K562 (cell line): ENCODE data around the gene SLC37A4. TPM values are rescaled to one million over a fixed set of nuclear protein-coding genes. Genes with fewer than 3 reads are reported as not detected.

Experiments
- ATAC-seq: fragments of 200-7000 bp; cut with Tn5 transposase; 3 replicates; pipeline ENCODE4 v1.9.1; 2020; ENCODE audit warnings: moderate library complexity
- BruUV-seq: library from RNA; stranded (reverse); fragments of 400-500 nt; replicated peaks from 2 replicates; lab custom pipeline; 2021; lab: Mats Ljungman, UMichigan
- CTCF ChIA-PET: fragments of 300-600 bp; formaldehyde crosslinking; extraction: SDS; loops from one replicate; lab custom pipeline; 2021; ENCODE audit warnings: low intra/inter-chr PET ratio; lab: Yijun Ruan, JAX
- POLR2A ChIA-PET: fragments of 300-600, 350-650 bp; sonication (Branson Sonifier 250); formaldehyde crosslinking; extraction: SDS; loops from one replicate; lab custom pipeline; 2021; ENCODE audit warnings: antibody characterized with exemption, inconsistent platforms; lab: Yijun Ruan, JAX
- DNase-seq, 4 experiments: peaks; one replicate each; pipeline versions ENCODE4 v3.0.0 to v3.0.0-alpha.2; 2011 to 2018; ENCODE audit warnings: low spot score in 3 of 4, mixed read lengths in 3 of 4; ENCODE audit errors: extremely low read depth in 1 of 4
- FAIRE-seq: peaks from 2 replicates; lab custom pipeline; 2011; peaks lifted over from hg19 to GRCh38; lab: Jason Lieb, UNC
- H2AFZ ChIP-seq: 2 replicates; pipeline ENCODE4 v1.6.0; 2011; ENCODE audit warnings: low read depth, low read length, control low read depth, inconsistent platforms
- H3K27ac ChIP-seq: fragments of 200-600 bp; 3 replicates; pipeline ENCODE4 v1.8.0; 2011; ENCODE audit warnings: low read depth, mild to moderate bottlenecking, control low read depth, inconsistent platforms, low read length, moderate library complexity, mixed read lengths; ENCODE audit errors: extremely low read depth
- H3K27me3 ChIP-seq, 2 experiments: fragments of 300-600 bp in 1 of 2; 2 replicates in 1 of 2; 3 replicates in 1 of 2; pipeline versions ENCODE4 v1.6.0 to v1.8.0; 2011; ENCODE audit warnings: inconsistent platforms in 2 of 2, low read length in 2 of 2, mild to moderate bottlenecking in 1 of 2, mixed read lengths in 1 of 2, moderate library complexity in 1 of 2; ENCODE audit not compliant: control insufficient read depth in 2 of 2, insufficient read depth in 2 of 2
- H3K36me3 ChIP-seq: fragments of 300-600 bp; 3 replicates; pipeline ENCODE4 v1.8.0; 2011; ENCODE audit warnings: mild to moderate bottlenecking, low read length, inconsistent platforms; ENCODE audit not compliant: control insufficient read depth, insufficient read depth
- H3K4me1 ChIP-seq, 2 experiments: fragments of 200-600 bp in 1 of 2; replicated peaks in 1 of 2; 2 replicates in 1 of 2; 3 replicates in 1 of 2; pipeline versions ENCODE4 v1.5.1 to v1.8.0; 2011; ENCODE audit warnings: inconsistent platforms in 2 of 2, low read length in 2 of 2, mild to moderate bottlenecking in 1 of 2, mixed read lengths in 1 of 2, moderate library complexity in 1 of 2; ENCODE audit not compliant: control insufficient read depth in 2 of 2, insufficient read depth in 2 of 2
- H3K4me2 ChIP-seq: 2 replicates; pipeline ENCODE4 v1.6.1; 2011; ENCODE audit warnings: low read length, control low read depth, inconsistent platforms, mixed read lengths; ENCODE audit not compliant: insufficient read depth
- H3K4me3 ChIP-seq: fragments of 200-600 bp; sonication (generic), shearing (Covaris generic); 2 replicates; pipeline ENCODE4 v1.5.1; 2016; ENCODE audit warnings: control low read depth, inconsistent platforms
- H3K79me2 ChIP-seq: fragments of 200-600 bp; 3 replicates; pipeline ENCODE4 v1.8.0; 2011; ENCODE audit warnings: low read length, inconsistent platforms; ENCODE audit not compliant: control insufficient read depth, insufficient read depth
- H3K9ac ChIP-seq, 2 experiments: 2 replicates each; pipeline versions ENCODE4 v1.6.0 to v1.6.1; 2011; ENCODE audit warnings: low read depth in 2 of 2, low read length in 2 of 2, control low read depth in 1 of 2, inconsistent platforms in 1 of 2, mild to moderate bottlenecking in 1 of 2, mixed read lengths in 1 of 2; ENCODE audit not compliant: insufficient read depth in 1 of 2
- H3K9me1 ChIP-seq: one replicate; pipeline ENCODE4 v1.6.0; 2011; ENCODE audit warnings: inconsistent platforms, mild to moderate bottlenecking, low read length, moderate library complexity; ENCODE audit not compliant: control insufficient read depth, insufficient read depth
- H3K9me3 ChIP-seq: replicated peaks from 2 replicates; pipeline ENCODE4 v1.5.1; 2011; ENCODE audit warnings: low read depth, low read length, inconsistent platforms; ENCODE audit not compliant: control insufficient read depth, insufficient read depth
- H4K20me1 ChIP-seq: replicated peaks from 2 replicates; pipeline ENCODE4 v1.6.1; 2011; ENCODE audit warnings: low read length, inconsistent platforms, mixed read lengths; ENCODE audit not compliant: control insufficient read depth, insufficient read depth
- BCLAF1 ChIP-seq, 2 experiments: fragments of 450-650 bp in 1 of 2; IDR thresholded peaks; 2 replicates each; pipeline ENCODE4 v1.6.1; 2011 to 2017; ENCODE audit warnings: low read depth in 2 of 2, antibody characterized with exemption in 1 of 2, borderline replicate concordance in 1 of 2, low read length in 1 of 2, mild to moderate bottlenecking in 1 of 2, mixed read lengths in 1 of 2; ENCODE audit not compliant: control insufficient read depth in 1 of 2
- CREBBP ChIP-seq: IDR thresholded peaks from one replicate; pipeline ENCODE4 v1.6.1; 2012; ENCODE audit warnings: low read depth, mild to moderate bottlenecking, control low read depth, inconsistent platforms, low read length
- FOSL1 ChIP-seq: fragments of 200-800 bp; sonication (Bioruptor generic); conservative IDR thresholded peaks from 2 replicates; pipeline ENCODE4 v1.6.1; 2016; ENCODE audit warnings: missing genetic modification characterization, missing compliant biosample characterization
- HOXB6 ChIP-seq: fragments of 250-450 bp; sonication (Bioruptor Pico); IDR thresholded peaks from 2 replicates; pipeline ENCODE4 v1.5.1; 2022; ENCODE audit warnings: mild to moderate bottlenecking, borderline replicate concordance
- KDM2B ChIP-seq: fragments of 250-450 bp; sonication (Bioruptor Pico); IDR thresholded peaks from 2 replicates; pipeline ENCODE4 v1.8.0; 2021; ENCODE audit warnings: mild to moderate bottlenecking, moderate library complexity
- MAFF ChIP-seq: IDR thresholded peaks from 2 replicates; pipeline ENCODE4 v1.6.1; 2012; ENCODE audit warnings: low read length, improper control_type of control experiment
- NFE2 ChIP-seq: IDR thresholded peaks from 2 replicates; pipeline ENCODE4 v1.6.1; 2014; ENCODE audit warnings: antibody characterized with exemption, low read depth
- NFIC ChIP-seq: fragments of 450-650 bp; IDR thresholded peaks from 2 replicates; pipeline ENCODE4 v1.6.1; 2017; ENCODE audit warnings: mild to moderate bottlenecking, inconsistent platforms
- PHTF2 ChIP-seq: fragments of 250-450 bp; sonication (Bioruptor Pico); IDR thresholded peaks from 2 replicates; pipeline ENCODE4 v1.5.0; 2021; ENCODE audit warnings: mild to moderate bottlenecking
- ZBTB11 ChIP-seq, 3 experiments: fragments of 200-800 bp in 1 of 3; fragments of 250-450 bp in 1 of 3; fragments of 450-650 bp in 1 of 3; sonication (Bioruptor Pico) in 1 of 3; sonication (Bioruptor generic) in 1 of 3; formaldehyde crosslinking in 1 of 3; IDR thresholded peaks; 2 replicates each; pipeline versions ENCODE4 v1.6.1 to v1.8.0; 2016 to 2022; ENCODE audit warnings: mild to moderate bottlenecking in 2 of 3, missing genetic modification characterization in 2 of 3, missing compliant biosample characterization in 1 of 3, moderate library complexity in 1 of 3
- ZKSCAN1 ChIP-seq: fragments of 150-350 bp; IDR thresholded peaks from 2 replicates; pipeline ENCODE4 v1.6.1; 2016; ENCODE audit warnings: low read depth, low read length
- ZNF124 ChIP-seq: sonication (generic); formaldehyde crosslinking; IDR thresholded peaks from 2 replicates; pipeline ENCODE4 v1.8.1; 2022; ENCODE audit warnings: missing genetic modification reagents
- WGBS: fragments of 100-300 bp; shearing (Covaris generic); methylation state at CpG from one replicate; pipeline ENCODE4 v1.1.6; 2016; ENCODE audit warnings: low coverage, mixed read lengths; ENCODE audit not compliant: insufficient coverage; ENCODE audit errors: missing lambda C conversion rate; 5-methylcytosine and 5-hydroxymethylcytosine counted together
- in situ Hi-C: fragments of 300-500 bp; cut with MboI; formaldehyde crosslinking; loops from 4 replicates; pipeline ENCODE4 v1.15.0; 2018; ENCODE audit warnings: inconsistent platforms, mixed read lengths
- intact Hi-C: fragments of 100-400 bp; cut with micrococcal nuclease; formaldehyde crosslinking; loops from 2 replicates; pipeline ENCODE4 v1.14.2; 2022
- polyA plus RNA-seq, 8 experiments: library from polyadenylated mRNA; depleted of rRNA in 4 of 8; stranded (reverse) in 5 of 8; unstranded in 3 of 8; fragments of >200 nt; fragmentation: Nextera tagmentation in 2 of 8; fragmentation: Illumina TruSeq in 1 of 8; extraction: Ambion mirVana in 2 of 8; extraction: Trizol in 1 of 8; gene quantifications; 2 replicates each; pipeline versions ENCODE4 v1.2.1 to v1.2.3, GENCODE V29; 2011 to 2014; ENCODE audit warnings: inconsistent platforms in 1 of 8, missing spikeins in 1 of 8
- total RNA-seq, 7 experiments: library from RNA; depleted of rRNA in 6 of 7; stranded (reverse); fragments of >200 nt in 6 of 7; fragmentation: Illumina TruSeq in 2 of 7; extraction: Trizol in 2 of 7; gene quantifications; 2 replicates each; pipeline versions ENCODE4 v1.2.1 to v1.2.3, GENCODE V29; 2011 to 2021; ENCODE audit warnings: low replicate concordance in 1 of 7

SLC37A4 gene
- total and polyA plus RNA-seq, 9 of the 15 experiments (the other 6 are each of a cell fraction or from before 2014, with no cell fraction given), result 24.7 to 73.9 (median 40.7) TPM

- TF ChIP-seq BCLAF1 (IDR thresholded peaks at IDR 0.05; ENCODE audit: borderline replicate concordance in 1 of 2, control insufficient read depth in 1 of 2, low read depth in 2 of 2, low read length in 1 of 2), result no peak
- TF ChIP-seq NFIC, result no peak
- TF ChIP-seq, all 486 proteins: peak for 0
These were observed 12.2 kb upstream of the SLC37A4 start (continued) for GRCh38 chr11:119042927-119043326.

DNA sequence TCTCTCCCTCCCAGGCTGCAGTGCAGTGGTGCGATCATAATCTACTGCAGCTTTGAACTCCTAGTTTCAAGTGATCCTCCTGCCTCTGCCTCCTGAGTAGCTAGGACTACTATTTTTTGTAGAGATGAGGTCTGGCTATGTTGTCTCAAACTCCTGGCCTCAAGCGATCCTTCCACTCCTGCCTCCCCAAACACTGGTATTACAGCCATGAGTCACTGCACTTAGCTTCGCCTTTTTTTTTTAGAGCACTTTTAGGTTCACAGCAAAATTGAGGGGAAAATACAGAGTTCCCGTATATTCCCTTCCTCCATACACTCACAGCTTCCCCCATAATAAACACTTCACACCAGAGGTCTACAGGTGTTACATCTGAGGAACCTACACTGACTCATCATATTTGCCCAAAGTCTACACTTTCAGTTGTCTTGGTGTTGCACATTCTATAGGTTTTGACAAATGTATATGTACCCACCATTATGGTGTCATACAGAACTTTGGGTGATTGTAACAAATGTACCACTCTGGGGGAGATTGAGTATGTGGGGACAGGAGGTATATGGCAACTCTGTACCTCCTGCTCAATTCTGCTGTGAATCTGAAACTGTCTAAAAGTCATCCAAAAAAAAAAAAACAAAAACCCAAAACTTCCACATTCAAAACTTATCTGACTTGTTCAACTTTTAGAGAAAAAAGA is 11.3 kb upstream of the SLC37A4 start:
- ChIA-PET POLR2A (interaction anchor here (0.6 to 9.3 kb wide), 7 partner anchors 9 to 326 kb away, joined by 3 to 132 read pairs (median 3); partner anchors contain the start of genes HINFP, HMBS and HYOU1), CTCF (interaction anchor here (0.6 kb wide), 1 partner anchor 153 kb away, joined by 4 read pairs; no protein-coding TSS in a partner anchor)
- no peak overlapping the region for H3K4me2 ChIP-seq
- peak in 3 of 4 experiments; percentile 2 to 44 (median 12) for DNase-seq
- H3K4me1 ChIP-seq, result peaks cover 6% of the 10 kb centered on the region in 2 experiments; a peak in 3 of 5 replicates
- no peaks in the 10 kb centered on the region for H3K27me3 ChIP-seq
- no peaks in the 10 kb centered on the region for H4K20me1 ChIP-seq
- no peak overlapping the region for H2AFZ ChIP-seq
- peak; percentile 11 for ATAC-seq
- peaks cover 27% of the 10 kb centered on the region; the same call in 2 of the 3 replicates for H3K36me3 ChIP-seq
- no peak overlapping the region for H3K4me3 ChIP-seq
- FAIRE-seq, result no peak
- peak overlapping the region; percentile 29; the same call in 1 of the 3 replicates for H3K27ac ChIP-seq
- intact Hi-C loops, result no loop called here
- H3K79me2 ChIP-seq, result no peaks in the 10 kb centered on the region
- no peaks in the 10 kb centered on the region for H3K9me3 ChIP-seq
- in situ Hi-C loops, result no loop called here
- BruUV-seq, result no TSS peak
- 31% methylated on average over 3 of the region's 4 CpGs for WGBS
- H3K9ac ChIP-seq, result no peak overlapping the region
- no peaks in the 10 kb centered on the region for H3K9me1 ChIP-seq
- no peak for TF ChIP-seq ZKSCAN1
- no peak for TF ChIP-seq CREBBP
- TF ChIP-seq ZBTB11 (CRISPR knock-in tag; IDR thresholded peaks at IDR 0.05), result no peak
- peak; percentile 43; the same call in 1 of the 2 replicates for TF ChIP-seq NFE2
- no peak for TF ChIP-seq PHTF2
- peak; percentile 50 for TF ChIP-seq FOSL1 (tag)
- TF ChIP-seq KDM2B (CRISPR knock-in tag), result no peak
- TF ChIP-seq MAFF, result peak; percentile 33; the same call in 1 of the 2 replicates
- TF ChIP-seq HOXB6 (CRISPR knock-in tag), result no peak
- no peak for TF ChIP-seq ZNF124
